Stimulated activated CD4-positive, alpha-beta T cell treated with anti-CD3 and anti-CD28 coated beads, Interleukin-1b, Interleukin-23, amount 100 ng/mL, for 48 hours (primary cell): ENCODE data around the gene MEGF10.

Source experiments
- DNase-seq: peaks from one replicate; pipeline ENCODE4 v3.0.0-alpha.2; 2020

The MEGF10 gene

GRCh38 chr5:127331890-127332649 is 41.5 kb downstream of the MEGF10 start:
- DNase-seq = no peak

GRCh38 chr5:127333483-127333882 is 42.9 kb downstream of the MEGF10 start:
- DNase-seq = no peak

- DNase-seq = no peak
These were observed 44.8 kb downstream of the MEGF10 start for GRCh38 chr5:127335381-127335780.

GRCh38 chr5:127337876-127338275 is 47.3 kb downstream of the MEGF10 start:
- DNase-seq = no peak

- DNase-seq = no peak
These were observed 47.9 kb downstream of the MEGF10 start for GRCh38 chr5:127338501-127338900.

- DNase-seq = no peak
These were observed 50.0 kb downstream of the MEGF10 start for GRCh38 chr5:127340606-127341005.

GRCh38 chr5:127342364-127342763 is 51.8 kb downstream of the MEGF10 start:
- DNase-seq = no peak

GRCh38 chr5:127343313-127343712 is 52.7 kb downstream of the MEGF10 start:
- DNase-seq = no peak

- DNase-seq = no peak
These were observed 53.3 kb downstream of the MEGF10 start for GRCh38 chr5:127343866-127344265.

- DNase-seq = no peak
These were observed 54.3 kb downstream of the MEGF10 start for GRCh38 chr5:127344931-127345330.

- DNase-seq = no peak
These were observed 60.8 kb downstream of the MEGF10 start for GRCh38 chr5:127351418-127351817.

- DNase-seq = no peak
These were observed 61.5 kb downstream of the MEGF10 start for GRCh38 chr5:127352068-127352467.

GRCh38 chr5:127353327-127353726 is 62.7 kb downstream of the MEGF10 start:
- DNase-seq = no peak

GRCh38 chr5:127353796-127354195 is 63.2 kb downstream of the MEGF10 start:
- no peak for DNase-seq

- no peak for DNase-seq
These were observed 64.7 kb downstream of the MEGF10 start for GRCh38 chr5:127355337-127355736.

GRCh38 chr5:127358284-127358683 is 67.7 kb downstream of the MEGF10 start:
- no peak for DNase-seq

GRCh38 chr5:127358740-127359139 is 68.1 kb downstream of the MEGF10 start:
- DNase-seq = no peak

- DNase-seq = no peak
These were observed 68.9 kb downstream of the MEGF10 start for GRCh38 chr5:127359502-127359901.

- no peak for DNase-seq
These were observed 72.8 kb downstream of the MEGF10 start for GRCh38 chr5:127363403-127363802.

GRCh38 chr5:127367029-127367428 is 76.4 kb downstream of the MEGF10 start:
- DNase-seq = no peak

- no peak for DNase-seq
These were observed 77.4 kb downstream of the MEGF10 start for GRCh38 chr5:127367946-127368465.

GRCh38 chr5:127369796-127370195 is 79.2 kb downstream of the MEGF10 start:
- no peak for DNase-seq

GRCh38 chr5:127370631-127371030 is 80.0 kb downstream of the MEGF10 start:
- no peak for DNase-seq

GRCh38 chr5:127373858-127374491 is 83.4 kb downstream of the MEGF10 start:
- DNase-seq = no peak
